H1 (cell line): Measurements from ENCODE around the gene AP2B1. TPM values are rescaled to one million over a fixed set of nuclear protein-coding genes. Genes with fewer than 3 reads are reported as not detected.

Experiments used
- BRCA1 ChIP-seq: IDR thresholded peaks from 2 replicates; pipeline ENCODE4 v1.6.1; 2012; ENCODE audit warnings: low read depth, low read length, improper control_type of control experiment
- CHD7 ChIP-seq: fragments of 300-600 bp; sonication (generic); IDR thresholded peaks from 2 replicates; pipeline ENCODE4 v1.7.1; 2012; ENCODE audit warnings: low read length, moderate library complexity, mild to moderate bottlenecking, inconsistent platforms; ENCODE audit not compliant: insufficient replicate concordance
- KDM1A ChIP-seq: fragments of 200-600, 300-600 bp; sonication (generic); IDR thresholded peaks from 2 replicates; pipeline ENCODE4 v1.7.1; 2016; ENCODE audit warnings: mild to moderate bottlenecking, low read length, borderline replicate concordance
- TCF12 ChIP-seq: IDR thresholded peaks from 2 replicates; pipeline ENCODE4 v1.6.1; 2011; ENCODE audit warnings: low read depth, mild to moderate bottlenecking, low read length
- USF2 ChIP-seq: IDR thresholded peaks from 2 replicates; pipeline ENCODE4 v1.6.1; 2011; ENCODE audit warnings: low read length, improper control_type of control experiment
- ZNF274 ChIP-seq: IDR thresholded peaks from 2 replicates; pipeline ENCODE4 v1.7.0; 2012; ENCODE audit warnings: low read length, borderline replicate concordance; ENCODE audit errors: extremely low read depth
- polyA plus RNA-seq, 7 experiments: library from polyadenylated mRNA; depleted of rRNA in 3 of 7; stranded (reverse) in 5 of 7; unstranded in 2 of 7; fragments of >200 nt in 5 of 7; fragments of 200-250 nt in 2 of 7; gene quantifications; 1 replicate in 5 of 7; 2 replicates in 1 of 7; 4 replicates in 1 of 7; pipeline versions ENCODE4 v1.2.1 to v1.2.3, GENCODE V29; 2011 to 2013; ENCODE audit warnings: missing spikeins in 2 of 7, mixed read lengths in 2 of 7
- total RNA-seq: library from RNA; stranded (reverse); fragmentation: NEBNext Ultra II Directional; extraction: Animal tissue kit (Norgen Biotek cat#: 25700); gene quantifications from 2 replicates; pipeline ENCODE4 v1.2.1, GENCODE V29; 2021

The AP2B1 gene
- total and polyA plus RNA-seq, 2 of the 8 experiments (the other 6 are each of a cell fraction or from before 2014, with no cell fraction given): 95.5 to 199 TPM

GRCh38 chr17:35542990-35543389 is 44.1 kb upstream of the AP2B1 start (continued):
- TF ChIP-seq CHD7: no peak
- no peak for TF ChIP-seq KDM1A
- TF ChIP-seq TCF12: no peak
- no peak for TF ChIP-seq USF2
- no peak for TF ChIP-seq ZNF274
- no peak for TF ChIP-seq BRCA1
